GM23338 (cell line): Measurements from ENCODE around the gene PDXK. TPM values are rescaled to one million over a fixed set of nuclear protein-coding genes. Genes with fewer than 3 reads are reported as not detected.

Experiments used
- ATAC-seq: fragments of 200-7000 bp; cut with Tn5 transposase; 3 replicates; pipeline ENCODE4 v1.9.1; 2020
- DNase-seq: peaks from one replicate; pipeline ENCODE4 v3.0.0-alpha.2; 2015; ENCODE audit warnings: low spot score
- H2AFZ ChIP-seq: fragments of 200-600 bp; sonication (generic); 2 replicates; pipeline ENCODE4 v1.8.0; 2016; ENCODE audit warnings: antibody characterized with exemption, mild to moderate bottlenecking, moderate library complexity
- H3F3A ChIP-seq: fragments of 200-600 bp; sonication (generic); replicated peaks from 2 replicates; pipeline ENCODE4 v1.8.0; 2017; ENCODE audit warnings: antibody characterized with exemption, mixed run types, low read depth
- H3K27ac ChIP-seq: fragments of 200-600 bp; sonication (generic); 2 replicates; pipeline ENCODE4 v1.6.1; 2016; ENCODE audit warnings: low read depth
- H3K27me3 ChIP-seq: fragments of 200-600 bp; sonication (generic); 2 replicates; pipeline ENCODE4 v1.8.0; 2016; ENCODE audit warnings: mild to moderate bottlenecking, mixed run types, moderate library complexity; ENCODE audit not compliant: insufficient read depth
- H3K36me3 ChIP-seq: fragments of 200-600 bp; sonication (generic); 2 replicates; pipeline ENCODE4 v1.8.0; 2016; ENCODE audit warnings: mild to moderate bottlenecking; ENCODE audit not compliant: insufficient read depth
- H3K4me1 ChIP-seq: fragments of 200-600 bp; sonication (generic); 2 replicates; pipeline ENCODE4 v1.8.0; 2016; ENCODE audit warnings: mild to moderate bottlenecking, moderate library complexity; ENCODE audit not compliant: insufficient read depth
- H3K4me2 ChIP-seq: fragments of 200-600 bp; sonication (generic); 2 replicates; pipeline ENCODE4 v1.7.1; 2017; ENCODE audit warnings: mixed run types
- H3K4me3 ChIP-seq: fragments of 200-600 bp; sonication (generic); 2 replicates; pipeline ENCODE4 v1.6.1; 2016; ENCODE audit warnings: mixed run types
- H3K79me2 ChIP-seq: fragments of 200-600 bp; sonication (generic); replicated peaks from 2 replicates; pipeline ENCODE4 v1.8.0; 2017; ENCODE audit warnings: mild to moderate bottlenecking; ENCODE audit not compliant: insufficient read depth
- H3K9me2 ChIP-seq: fragments of 200-600 bp; sonication (generic); 2 replicates; pipeline ENCODE4 v1.8.0; 2017; ENCODE audit not compliant: insufficient read depth
- H4K20me1 ChIP-seq: fragments of 200-600 bp; sonication (generic); replicated peaks from 2 replicates; pipeline ENCODE4 v1.8.0; 2017; ENCODE audit warnings: mild to moderate bottlenecking; ENCODE audit not compliant: insufficient read depth
- H3K27ac Mint-ChIP-seq: 2 replicates; pipeline ENCODE4 v1.8.0; 2020; ENCODE audit warnings: inconsistent platforms, mild to moderate bottlenecking, moderate library complexity, mixed read lengths
- H3K27me3 Mint-ChIP-seq: 3 replicates; pipeline ENCODE4 v1.8.0; 2022; ENCODE audit warnings: low read depth, mild to moderate bottlenecking, moderate library complexity, mixed read lengths, inconsistent platforms; ENCODE audit not compliant: insufficient read depth, poor library complexity
- H3K36me3 Mint-ChIP-seq: 3 replicates; pipeline ENCODE4 v1.8.0; 2021; ENCODE audit warnings: low read depth, mild to moderate bottlenecking, inconsistent platforms, moderate library complexity, mixed read lengths
- H3K4me1 Mint-ChIP-seq: 3 replicates; pipeline ENCODE4 v1.8.0; 2020; ENCODE audit warnings: mild to moderate bottlenecking, inconsistent platforms, mixed read lengths
- H3K4me3 Mint-ChIP-seq: 3 replicates; pipeline ENCODE4 v1.8.0; 2021; ENCODE audit warnings: moderate library complexity, mild to moderate bottlenecking, inconsistent platforms, mixed read lengths
- H3K9me3 Mint-ChIP-seq: 3 replicates; pipeline ENCODE4 v1.8.0; 2020; ENCODE audit warnings: moderate library complexity, mild to moderate bottlenecking, inconsistent platforms, mixed read lengths
- CREB1 ChIP-seq: fragments of 250-450 bp; sonication (Bioruptor Pico); IDR thresholded peaks from 2 replicates; pipeline ENCODE4 v1.5.0; 2020; ENCODE audit warnings: low read depth, mild to moderate bottlenecking, moderate library complexity
- CTCF ChIP-seq, 2 experiments: fragments of 200-600 bp in 1 of 2; sonication (generic) in 1 of 2; conservative IDR thresholded peaks; 2 replicates each; pipeline versions ENCODE4 v1.5.1 to v1.6.1; 2016 to 2017; ENCODE audit warnings: antibody characterized with exemption in 2 of 2, low read depth in 2 of 2, mild to moderate bottlenecking in 2 of 2, moderate library complexity in 1 of 2
- EZH2 ChIP-seq: fragments of 200-600 bp; sonication (generic); IDR thresholded peaks from one replicate; pipeline ENCODE4 v1.8.0; 2017; ENCODE audit warnings: antibody characterized with exemption, mild to moderate bottlenecking, low read depth; ENCODE audit not compliant: unreplicated experiment
- EZH2phosphoT487 ChIP-seq: fragments of 200-600 bp; sonication (generic); IDR thresholded peaks from one replicate; pipeline ENCODE4 v1.8.1; 2018; ENCODE audit warnings: antibody characterized with exemption; ENCODE audit not compliant: unreplicated experiment
- JUNB ChIP-seq: IDR thresholded peaks from one replicate; pipeline ENCODE4 v1.6.1; 2016; ENCODE audit warnings: antibody characterized with exemption; ENCODE audit not compliant: unreplicated experiment
- NANOG ChIP-seq: IDR thresholded peaks from 2 replicates; pipeline ENCODE4 v1.6.1; 2016; ENCODE audit warnings: antibody characterized with exemption, borderline replicate concordance
- POLR2AphosphoS5 ChIP-seq: IDR thresholded peaks from 2 replicates; pipeline ENCODE4 v1.6.1; 2016; ENCODE audit warnings: antibody characterized with exemption, low read depth
- REST ChIP-seq: IDR thresholded peaks from one replicate; pipeline ENCODE4 v1.6.1; 2018; ENCODE audit warnings: antibody characterized with exemption; ENCODE audit not compliant: unreplicated experiment
- STAT1 ChIP-seq: IDR thresholded peaks from one replicate; pipeline ENCODE4 v1.6.1; 2016; ENCODE audit warnings: antibody characterized with exemption; ENCODE audit not compliant: unreplicated experiment
- ZNF114 ChIP-seq: fragments of 250-450 bp; sonication (Bioruptor Pico); IDR thresholded peaks from 2 replicates; pipeline ENCODE4 v1.5.0; 2020; ENCODE audit warnings: mild to moderate bottlenecking, moderate library complexity
- ZNF331 ChIP-seq: fragments of 250-450 bp; sonication (Bioruptor Pico); IDR thresholded peaks from 2 replicates; pipeline ENCODE4 v1.5.0; 2020; ENCODE audit warnings: low read depth, mild to moderate bottlenecking, moderate library complexity
- ZNF462 ChIP-seq: fragments of 250-450 bp; sonication (Bioruptor Pico); IDR thresholded peaks from 2 replicates; pipeline ENCODE4 v1.5.0; 2020; ENCODE audit warnings: mild to moderate bottlenecking, moderate library complexity
- polyA plus RNA-seq: library from polyadenylated mRNA; unstranded; fragments of >200 nt; fragmentation: Nextera tagmentation; extraction: Ambion mirVana; gene quantifications from 2 replicates; pipeline ENCODE4 v1.2.1, GENCODE V29; 2016
- total RNA-seq: library from RNA; depleted of rRNA; stranded (reverse); fragments of >200 nt; shearing (Covaris generic); gene quantifications from 2 replicates; pipeline ENCODE4 v1.2.3, GENCODE V29; 2014
- TF ChIP-seq, protein P1 (sequence below): IDR thresholded peaks from 2 replicates; pipeline ENCODE4 v1.6.1; 2016; ENCODE audit warnings: antibody characterized with exemption

The PDXK gene
- total and polyA plus RNA-seq, 2 experiments from 2014 or later: 53.2 to 66.3 TPM

- Mint-ChIP-seq H3K9me3 (no peaks in the 10 kb centered on the region), H3K36me3 (peaks cover 80% of the 10 kb centered on the region), H3K27ac (no peak overlapping the region), H3K4me3 (no peak overlapping the region), H3K27me3 (peaks cover 15% of the 10 kb centered on the region), H3K4me1 (peaks cover 11% of the 10 kb centered on the region)
- no peaks in the 10 kb centered on the region for H3K9me2 ChIP-seq
- 0 out of 2 replicates have a peak, but pooled peaks cover 3% of the 10 kb centered on the region for H3F3A ChIP-seq
- peaks cover 51% of the 10 kb centered on the region for H3K79me2 ChIP-seq
- no peak overlapping the region for H3K27ac ChIP-seq
- no peak overlapping the region for H3K4me2 ChIP-seq
- H3K27me3 ChIP-seq: no peaks in the 10 kb centered on the region
- no peak overlapping the region for H3K4me3 ChIP-seq
- DNase-seq (no peak), ATAC-seq (no peak)
- H3K4me1 ChIP-seq: peaks cover 10% of the 10 kb centered on the region
- TF ChIP-seq JUNB (no peak), CREB1 (CRISPR knock-in tag) (no peak), POLR2AphosphoS5 (no peak), ZNF331 (no peak), ZNF462 (CRISPR knock-in tag) (no peak), STAT1 (no peak), EZH2phosphoT487 (no peak), REST (no peak), NANOG (no peak), ZNF114 (CRISPR knock-in tag) (no peak), CTCF (conservative IDR thresholded peaks at IDR 0.05; ENCODE audit: low read depth in 2 of 2) (no peak), EZH2 (no peak)
- TF ChIP-seq, protein P1, sequence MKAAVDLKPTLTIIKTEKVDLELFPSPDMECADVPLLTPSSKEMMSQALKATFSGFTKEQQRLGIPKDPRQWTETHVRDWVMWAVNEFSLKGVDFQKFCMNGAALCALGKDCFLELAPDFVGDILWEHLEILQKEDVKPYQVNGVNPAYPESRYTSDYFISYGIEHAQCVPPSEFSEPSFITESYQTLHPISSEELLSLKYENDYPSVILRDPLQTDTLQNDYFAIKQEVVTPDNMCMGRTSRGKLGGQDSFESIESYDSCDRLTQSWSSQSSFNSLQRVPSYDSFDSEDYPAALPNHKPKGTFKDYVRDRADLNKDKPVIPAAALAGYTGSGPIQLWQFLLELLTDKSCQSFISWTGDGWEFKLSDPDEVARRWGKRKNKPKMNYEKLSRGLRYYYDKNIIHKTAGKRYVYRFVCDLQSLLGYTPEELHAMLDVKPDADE: no peak
- peaks cover 36% of the 10 kb centered on the region for H3K36me3 ChIP-seq
- peaks cover 16% of the 10 kb centered on the region for H4K20me1 ChIP-seq
- no peak overlapping the region for H2AFZ ChIP-seq
Measured at GRCh38 chr21:43793243-43793642, 74.3 kb downstream of the PDXK start.
